ENCODE results near the gene IL32.
"Not testable (repeated sequence)": the region's sequence is repeated elsewhere in the genome, so short reads cannot be mapped to it uniquely, and the experiment has no call there.

- not testable (repeated sequence) for TF ChIP-seq CTCF (IDR thresholded peaks at IDR 0.05; ENCODE audit: poor library complexity); EZH2phosphoT487 (IDR thresholded peaks at IDR 0.05; ENCODE audit: low read depth, severe bottlenecking, unreplicated experiment); EZH2 (IDR thresholded peaks at IDR 0.05; ENCODE audit: borderline replicate concordance)
Measured at GRCh38 chr16:3052571-3053329, 12.7 kb upstream of the IL32 start.

Data from hepatocyte (in vitro differentiated cells).